Measurements from ENCODE around the gene LRPPRC. TPM values are rescaled to one million over a fixed set of nuclear protein-coding genes. Genes with fewer than 3 reads are reported as not detected.

LRPPRC gene
- total and polyA plus RNA-seq, 7 donors: 47.3 to 198 (median 100) TPM

DNA sequence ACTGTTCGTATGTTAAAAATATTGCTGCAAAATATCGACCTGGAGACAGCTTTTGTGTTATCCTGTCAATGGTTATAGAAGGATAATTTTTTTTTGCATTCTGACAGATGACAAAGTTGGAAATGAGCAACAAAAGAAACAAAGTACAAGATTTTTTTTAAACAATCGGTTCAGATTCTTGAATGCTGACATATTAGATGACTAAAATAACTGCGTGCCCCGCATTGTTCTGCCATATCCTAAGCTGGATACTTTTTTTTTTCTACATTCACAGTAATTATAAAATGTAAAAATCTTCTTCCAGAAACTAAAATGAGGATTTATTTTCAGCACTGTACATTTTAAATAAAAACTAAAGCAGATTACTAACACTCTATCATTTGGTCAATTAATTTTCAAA is 89.9 kb downstream of the LRPPRC start:
- Histone ChIP-seq H3K27me3 (ENCODE audit: insufficient read depth in 3 of 3, low read length in 2 of 3) (no peaks in the 10 kb centered on the region), H3K36me3 (ENCODE audit: insufficient read depth in 1 of 2, low read depth in 1 of 2) (peaks cover 5 to 81% of the 10 kb centered on the region in 2 donors), H3K9me3 (no peaks in the 10 kb centered on the region), H3K27ac (no peak overlapping the region), H3K4me3 (no peak overlapping the region), H3K4me1 (no peaks in the 10 kb centered on the region)
- DNase-seq (no peak), ATAC-seq (no peak)
- 87 to 89% (median 87%) methylated on average over 5 of the region's 5 CpGs for WGBS, 3 donors
- intact Hi-C loops (cut with DNase I): loop anchor here in 1 of 2 donors (10.0 kb wide), 1 partner anchor 49 kb away; no protein-coding TSS in a partner anchor
- TF ChIP-seq, protein P1, sequence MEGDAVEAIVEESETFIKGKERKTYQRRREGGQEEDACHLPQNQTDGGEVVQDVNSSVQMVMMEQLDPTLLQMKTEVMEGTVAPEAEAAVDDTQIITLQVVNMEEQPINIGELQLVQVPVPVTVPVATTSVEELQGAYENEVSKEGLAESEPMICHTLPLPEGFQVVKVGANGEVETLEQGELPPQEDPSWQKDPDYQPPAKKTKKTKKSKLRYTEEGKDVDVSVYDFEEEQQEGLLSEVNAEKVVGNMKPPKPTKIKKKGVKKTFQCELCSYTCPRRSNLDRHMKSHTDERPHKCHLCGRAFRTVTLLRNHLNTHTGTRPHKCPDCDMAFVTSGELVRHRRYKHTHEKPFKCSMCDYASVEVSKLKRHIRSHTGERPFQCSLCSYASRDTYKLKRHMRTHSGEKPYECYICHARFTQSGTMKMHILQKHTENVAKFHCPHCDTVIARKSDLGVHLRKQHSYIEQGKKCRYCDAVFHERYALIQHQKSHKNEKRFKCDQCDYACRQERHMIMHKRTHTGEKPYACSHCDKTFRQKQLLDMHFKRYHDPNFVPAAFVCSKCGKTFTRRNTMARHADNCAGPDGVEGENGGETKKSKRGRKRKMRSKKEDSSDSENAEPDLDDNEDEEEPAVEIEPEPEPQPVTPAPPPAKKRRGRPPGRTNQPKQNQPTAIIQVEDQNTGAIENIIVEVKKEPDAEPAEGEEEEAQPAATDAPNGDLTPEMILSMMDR (IDR thresholded peaks at IDR 0.05): no peak

DNA sequence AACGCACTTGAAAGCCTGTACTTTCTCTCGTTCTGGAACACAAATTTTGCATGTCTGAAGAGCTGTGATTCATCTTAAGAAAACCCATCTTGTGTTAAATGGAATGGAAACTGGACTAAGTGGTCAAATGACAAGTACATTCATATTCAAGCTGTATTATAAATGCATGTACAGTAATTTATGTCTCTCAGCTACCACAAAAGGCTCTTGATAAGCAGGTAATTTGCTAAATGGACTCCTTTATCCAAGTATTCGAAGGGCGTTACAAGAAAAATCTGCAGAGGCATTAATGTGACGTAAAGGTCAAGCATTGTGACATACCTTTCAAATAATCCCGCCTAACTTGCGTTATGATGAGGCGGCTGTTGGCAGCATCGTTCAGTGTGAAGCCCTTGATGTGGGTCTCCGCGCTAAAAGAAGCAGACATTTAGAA is 90.4 kb downstream of the LRPPRC start:
- no peak for ATAC-seq
- intact Hi-C loops (cut with DNase I): loop anchor here in 1 of 2 donors (10.0 kb wide), 1 partner anchor 49 kb away; no protein-coding TSS in a partner anchor
- H3K27ac ChIP-seq: no peak overlapping the region
- no peak for DNase-seq
- no peaks in the 10 kb centered on the region for H3K4me1 ChIP-seq
- TF ChIP-seq, protein P1 (IDR thresholded peaks at IDR 0.05): no peak
- no peak overlapping the region for H3K4me3 ChIP-seq
- peaks cover 5 to 81% of the 10 kb centered on the region in 2 donors for H3K36me3 ChIP-seq (ENCODE audit: insufficient read depth in 1 of 2, low read depth in 1 of 2)
- H3K27me3 ChIP-seq (ENCODE audit: insufficient read depth in 3 of 3, low read length in 2 of 3): no peaks in the 10 kb centered on the region
- 92 to 95% (median 93%) methylated on average over 11 of the region's 11 CpGs for WGBS, 3 donors
- no peaks in the 10 kb centered on the region for H3K9me3 ChIP-seq

- intact Hi-C loops (cut with DNase I): no loop called here
- no peak overlapping the region for H3K27ac ChIP-seq
- H3K4me1 ChIP-seq: no peaks in the 10 kb centered on the region
- no peaks in the 10 kb centered on the region for H3K9me3 ChIP-seq
- WGBS, 3 donors: 84 to 92% (median 86%) methylated on average over 2 of the region's 2 CpGs
- no peak overlapping the region for H3K4me3 ChIP-seq
- TF ChIP-seq, protein P1 (IDR thresholded peaks at IDR 0.05): no peak
- no peak for DNase-seq
- H3K27me3 ChIP-seq (ENCODE audit: insufficient read depth in 3 of 3, low read length in 2 of 3): no peaks in the 10 kb centered on the region
- no peak for ATAC-seq
- peaks cover 7 to 99% of the 10 kb centered on the region in 2 donors for H3K36me3 ChIP-seq (ENCODE audit: insufficient read depth in 1 of 2, low read depth in 1 of 2)
Measured at GRCh38 chr2:43899589-43899988, 96.2 kb downstream of the LRPPRC start.

DNA sequence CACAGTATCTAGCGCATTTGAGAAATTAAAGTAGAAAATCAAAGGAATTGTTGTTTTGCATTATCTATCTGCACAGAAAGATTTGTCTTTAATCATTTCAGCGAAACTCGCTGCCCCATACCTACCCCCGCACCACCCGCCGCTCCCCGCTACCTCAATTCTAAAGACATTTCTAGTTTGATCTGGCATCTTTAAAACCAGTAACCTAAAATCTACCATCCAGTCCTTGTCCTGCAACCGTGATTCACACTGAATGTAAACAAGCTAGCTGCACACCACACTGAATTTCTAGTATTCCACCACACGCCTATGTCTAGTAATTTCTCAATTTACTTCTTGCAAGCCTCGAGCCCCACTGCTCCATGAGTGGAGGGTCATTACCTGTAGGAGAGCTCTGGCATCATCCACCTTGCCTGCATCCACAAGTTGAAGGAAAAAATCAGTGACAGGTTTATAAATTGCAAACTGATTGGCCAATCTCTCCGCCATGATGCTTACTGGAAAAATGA is 96.9 kb downstream of the LRPPRC start:
- Histone ChIP-seq H3K4me3 (no peak overlapping the region), H3K4me1 (no peaks in the 10 kb centered on the region), H3K9me3 (no peaks in the 10 kb centered on the region), H3K27ac (no peak overlapping the region), H3K27me3 (ENCODE audit: insufficient read depth in 3 of 3, low read length in 2 of 3) (no peaks in the 10 kb centered on the region), H3K36me3 (ENCODE audit: insufficient read depth in 1 of 2, low read depth in 1 of 2) (peaks cover 10 to 99% of the 10 kb centered on the region in 2 donors)
- 93 to 96% (median 94%) methylated on average over 11 of the region's 11 CpGs for WGBS, 3 donors
- TF ChIP-seq, protein P1 (IDR thresholded peaks at IDR 0.05): no peak
- DNase-seq (no peak), ATAC-seq (no peak)
- intact Hi-C loops (cut with DNase I): no loop called here

Measured in psoas muscle (tissue), 8 donors.